ENCODE measurements around the gene PDE3B. TPM values are rescaled to one million over a fixed set of nuclear protein-coding genes. Genes with fewer than 3 reads are reported as not detected.

The PDE3B gene
- total RNA-seq, 1 donor = 0.43 TPM

GRCh38 chr11:14916403-14916802, 272.8 kb downstream of the PDE3B start:
- no peak for TF ChIP-seq CTCF (IDR thresholded peaks at IDR 0.05; ENCODE audit: insufficient read depth, low read depth, low read length)
- no peak for DNase-seq (ENCODE audit: low read depth)
- no peak overlapping the region for H3K4me3 ChIP-seq (ENCODE audit: low read depth, low read length)

Small RNA genes lying within 50 kb of the gene (small RNA-seq; reads per million reads assigned to genes)
- gene CALCP = not detected

Other genes starting within 250 kb of the PDE3B start
- 272 and 369 TPM in 2 replicates for gene COPB1, start 144.0 kb upstream of the PDE3B start, total RNA-seq
- gene PSMA1, start 123.4 kb upstream of the PDE3B start, total RNA-seq = 145 and 148 TPM in 2 replicates
- 6.8 and 6.9 TPM in 2 replicates for gene CYP2R1, start 248.4 kb downstream of the PDE3B start, total RNA-seq

Data from fibroblast of villous mesenchyme (primary cell).